Stimulated activated CD4-positive, alpha-beta T cell treated with anti-CD3 and anti-CD28 coated beads, Interleukin-1b, Interleukin-23, amount 100 ng/mL, for 1 hour (primary cell): ENCODE data around the gene RNF213.

Experiments used
- DNase-seq, 2 donors: peaks; one replicate each; pipeline ENCODE4 v3.0.0-alpha.2; 2020; ENCODE audit warnings: low read depth in 2 of 2

RNF213 gene

GRCh38 chr17:80415626-80416137 lies 155.0 kb downstream of the RNF213 start:
- DNase-seq: no peak

GRCh38 chr17:80416260-80416939 lies 155.7 kb downstream of the RNF213 start:
- DNase-seq: no peak

- no peak for DNase-seq
These were observed 156.3 kb downstream of the RNF213 start for GRCh38 chr17:80416940-80417293.

DNA sequence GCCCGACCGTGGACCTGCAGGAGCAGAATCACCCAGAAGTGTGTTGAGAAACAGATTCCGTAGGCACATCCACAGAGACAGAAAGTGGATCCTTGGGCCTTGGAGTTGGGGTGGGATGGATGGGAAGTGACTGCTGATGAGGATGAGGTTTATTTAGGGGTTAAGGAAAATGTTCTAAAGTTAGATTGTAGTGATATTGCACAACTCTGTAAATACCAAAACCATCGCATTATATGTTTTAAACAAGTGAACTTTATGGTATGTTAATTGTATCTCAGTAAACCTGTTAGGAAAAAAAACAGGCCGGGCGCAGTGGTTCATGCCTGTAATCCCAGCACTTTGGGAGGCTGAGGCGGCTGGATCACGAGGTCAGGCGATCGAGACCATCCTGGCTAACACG lies 157.9 kb downstream of the RNF213 start:
- no peak for DNase-seq

DNA sequence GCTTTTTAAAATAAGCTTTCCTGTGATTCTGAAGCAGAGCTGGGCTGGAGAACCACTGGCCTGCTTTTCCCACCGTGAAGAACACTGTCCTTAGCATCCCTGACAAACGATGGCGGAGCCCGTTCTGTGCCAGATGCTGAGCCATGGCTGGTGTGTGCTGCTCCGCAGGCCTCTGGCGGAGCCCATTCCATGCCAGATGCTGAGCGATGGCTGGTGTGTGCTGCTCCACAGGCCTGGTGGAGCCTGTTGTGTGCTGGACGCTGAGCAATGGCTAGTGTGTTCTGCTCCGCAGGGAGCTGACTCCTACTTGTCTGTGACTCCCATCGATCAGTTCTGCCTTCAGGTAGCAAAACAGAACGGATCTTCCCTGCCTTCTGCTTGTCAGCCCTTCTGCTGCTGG lies 158.6 kb downstream of the RNF213 start:
- no peak for DNase-seq

- DNase-seq: no peak
These were observed 160.9 kb downstream of the RNF213 start for GRCh38 chr17:80421381-80422090.

GRCh38 chr17:80422276-80422675 lies 161.6 kb downstream of the RNF213 start:
- DNase-seq: no peak

- DNase-seq: no peak
These were observed 162.3 kb downstream of the RNF213 start for GRCh38 chr17:80422981-80423380.

DNA sequence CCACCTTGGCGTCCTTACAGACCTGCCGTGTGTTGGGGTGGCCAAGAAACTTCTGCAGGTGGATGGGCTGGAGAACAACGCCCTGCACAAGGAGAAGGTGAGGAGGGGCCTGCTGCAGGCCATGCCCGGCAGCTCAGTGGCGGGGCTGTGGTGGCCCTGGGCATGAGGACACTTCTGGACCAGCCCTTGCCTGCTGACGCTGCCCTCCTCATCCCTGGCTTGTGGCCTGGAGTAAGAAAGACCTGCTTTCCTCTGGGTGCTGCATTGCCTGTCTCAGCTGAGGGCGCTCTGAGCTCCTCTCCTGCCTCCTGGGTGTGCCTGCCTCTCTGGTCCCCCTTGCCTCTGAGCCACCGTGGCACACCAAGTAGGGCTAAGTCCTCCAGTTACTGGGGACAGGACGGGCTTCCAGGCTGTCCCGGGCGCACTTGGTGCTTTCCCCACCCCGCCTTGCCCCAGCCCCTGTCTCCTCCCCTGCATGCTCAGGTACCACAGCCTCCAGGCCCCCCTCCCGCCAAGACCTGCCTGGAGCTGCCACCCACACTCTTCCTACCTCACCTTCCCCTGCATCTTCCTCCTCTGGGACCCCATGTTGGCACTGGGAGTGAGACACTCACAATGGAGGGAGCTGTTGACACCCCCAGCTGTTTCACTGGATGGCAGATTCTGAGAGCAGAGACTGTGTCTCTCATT lies 163.0 kb downstream of the RNF213 start:
- no peak for DNase-seq

- no peak for DNase-seq
These were observed 163.6 kb downstream of the RNF213 start for GRCh38 chr17:80424261-80424660.

GRCh38 chr17:80424878-80425765 lies 164.5 kb downstream of the RNF213 start:
- DNase-seq: no peak

GRCh38 chr17:80425835-80426426 lies 165.3 kb downstream of the RNF213 start:
- no peak for DNase-seq

- DNase-seq: peak; percentile 72 to 80
These were observed 166.1 kb downstream of the RNF213 start for GRCh38 chr17:80426671-80427326.

DNA sequence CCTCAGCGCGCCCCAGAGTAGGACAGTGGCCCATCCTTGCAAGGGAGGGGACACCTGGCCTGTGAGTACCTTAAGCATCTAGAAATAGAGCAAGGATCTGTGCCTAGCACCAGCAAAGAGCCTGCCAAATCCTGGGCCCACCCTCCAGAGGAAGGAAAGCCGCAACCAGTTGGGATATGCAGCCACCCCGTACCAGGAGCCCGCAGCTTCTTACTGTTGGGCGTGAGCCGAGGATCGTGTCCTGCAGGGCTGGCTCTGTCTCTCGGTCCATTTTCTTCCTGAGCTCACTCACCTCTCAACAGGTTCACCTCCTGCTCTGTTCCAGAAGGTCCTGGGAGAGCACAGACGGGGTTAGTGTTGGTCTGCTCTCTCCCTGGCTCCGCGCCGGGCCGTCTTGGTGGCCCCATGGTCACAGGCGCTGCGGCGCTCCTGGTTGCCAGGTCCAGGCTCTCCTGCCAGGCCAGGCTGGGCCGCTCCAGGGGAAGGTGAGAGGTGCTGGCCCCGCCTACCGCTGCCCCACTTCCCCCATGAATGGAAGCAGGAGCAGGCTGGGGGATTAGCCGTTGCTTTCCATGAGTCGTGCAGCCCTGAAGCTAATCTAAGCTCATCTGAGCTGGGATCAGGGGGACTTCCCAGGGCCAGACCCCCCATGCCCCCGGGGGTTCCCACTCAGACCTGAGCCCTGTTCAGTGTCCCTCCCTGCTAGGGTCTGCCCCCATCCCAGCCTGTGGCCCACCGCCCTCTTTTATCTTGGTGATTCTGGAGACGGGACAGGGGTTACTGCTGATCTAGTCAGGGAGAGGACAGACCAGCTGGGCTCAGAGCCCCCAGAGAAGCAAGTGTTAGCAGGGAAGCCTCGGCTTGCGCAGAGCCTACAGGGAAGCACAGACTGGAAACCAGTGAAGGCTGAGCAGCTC lies 167.0 kb downstream of the RNF213 start:
- DNase-seq: no peak

GRCh38 chr17:80428363-80428762 lies 167.7 kb downstream of the RNF213 start:
- DNase-seq: no peak

DNA sequence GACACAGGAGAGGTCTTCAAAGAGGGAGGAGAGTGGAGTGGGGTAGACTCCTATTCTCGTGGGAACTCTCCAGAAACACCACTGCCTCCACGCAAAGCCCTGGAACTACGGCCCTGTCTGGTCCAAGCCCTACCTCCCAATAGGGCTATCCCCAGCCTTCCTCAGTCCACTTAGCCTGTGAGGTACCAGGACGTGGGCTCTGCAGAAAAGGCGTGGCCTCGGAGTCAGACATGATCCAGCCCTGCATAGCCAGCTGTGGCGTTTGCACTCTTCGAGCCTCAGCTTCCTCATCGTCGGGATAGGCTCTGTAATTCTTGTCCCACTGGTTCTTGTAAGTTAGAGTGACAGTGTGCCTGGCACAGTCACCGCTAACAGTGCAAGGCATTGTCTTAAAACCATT lies 168.1 kb downstream of the RNF213 start:
- DNase-seq: no peak

DNA sequence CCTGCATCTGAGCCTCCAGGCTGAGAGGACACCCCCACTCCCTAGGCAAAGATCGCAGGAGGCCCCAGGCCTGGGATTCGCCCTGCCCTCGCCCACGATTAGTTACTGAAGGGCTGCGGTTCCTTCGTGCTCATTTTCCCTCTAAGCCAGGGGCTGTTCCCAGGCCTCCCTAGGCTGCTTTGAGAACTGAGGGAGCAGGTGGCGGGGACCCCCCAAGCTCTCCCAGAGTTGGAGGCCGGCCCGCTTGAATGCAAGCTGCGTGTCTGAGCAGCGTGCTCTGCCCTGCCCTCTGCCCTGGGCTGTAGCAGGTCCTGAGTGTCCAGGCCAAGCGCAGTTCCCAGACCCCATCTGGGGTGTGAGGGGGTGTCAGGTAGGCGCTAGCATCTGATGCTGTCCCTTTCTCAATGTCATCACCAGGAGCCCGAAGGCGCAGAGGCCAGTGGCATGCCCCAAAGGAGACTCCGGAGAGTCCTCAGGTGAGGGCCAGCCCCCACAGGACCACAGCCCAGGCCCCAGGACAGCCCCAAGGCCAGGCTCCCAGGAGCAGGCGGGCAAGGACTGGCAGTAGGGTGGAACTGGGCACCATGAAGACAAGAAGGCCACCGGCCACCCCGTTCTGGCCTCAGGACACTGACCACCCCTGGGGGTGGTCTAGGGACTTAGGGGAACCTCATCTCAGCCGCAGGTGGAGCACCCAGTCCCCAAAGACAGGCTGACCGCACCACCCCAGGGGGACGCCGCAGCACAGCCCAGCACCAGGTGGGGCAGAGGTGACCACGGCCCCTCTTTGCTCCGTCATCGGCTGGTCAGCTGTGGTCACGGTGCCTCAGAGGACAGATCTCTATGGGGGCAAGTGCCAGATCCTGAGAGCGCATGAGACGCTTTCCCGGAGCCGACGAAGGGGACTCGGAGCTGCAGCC lies 169.0 kb downstream of the RNF213 start:
- DNase-seq: no peak

DNA sequence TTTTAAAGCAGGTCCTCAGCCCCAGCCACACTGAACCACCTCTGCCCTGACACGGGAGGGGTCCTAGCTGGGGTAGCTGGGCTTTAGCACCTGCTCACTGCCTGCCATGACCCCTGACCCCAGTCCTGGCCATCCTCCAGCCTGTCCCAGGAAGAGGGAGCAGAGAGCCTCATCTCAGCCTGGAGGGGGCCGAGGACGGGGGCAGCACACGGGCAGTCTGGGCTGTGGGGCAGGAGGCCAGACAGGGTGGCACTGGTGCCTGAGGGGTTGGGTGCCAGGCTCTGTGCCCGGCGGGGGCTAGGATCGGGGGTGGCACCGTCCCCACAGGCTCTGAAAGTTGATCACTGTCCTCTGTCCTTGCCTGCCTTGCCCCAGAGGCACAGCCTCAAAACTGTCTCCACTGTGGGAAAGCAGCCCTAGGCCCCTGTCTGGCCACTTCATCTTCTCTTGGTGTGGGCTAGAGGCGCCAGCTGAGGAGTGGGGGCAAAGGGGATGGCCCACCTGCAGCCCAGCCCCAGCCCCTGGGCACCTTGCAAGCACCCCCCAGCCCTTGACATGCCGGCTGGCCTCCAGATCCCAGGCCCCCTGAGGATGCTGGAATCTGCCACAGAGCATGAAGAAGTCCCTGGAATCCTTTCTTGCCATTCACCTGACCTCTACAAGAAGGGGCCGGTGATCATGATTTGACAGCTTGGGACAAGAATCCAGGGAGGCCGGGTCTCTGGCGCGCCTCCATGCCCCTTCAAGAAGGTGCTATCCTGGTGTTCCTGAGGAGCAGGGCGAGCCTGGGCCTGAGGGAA lies 170.0 kb downstream of the RNF213 start:
- DNase-seq: no peak
